ENCODE data around the gene FAM184B.

DNA sequence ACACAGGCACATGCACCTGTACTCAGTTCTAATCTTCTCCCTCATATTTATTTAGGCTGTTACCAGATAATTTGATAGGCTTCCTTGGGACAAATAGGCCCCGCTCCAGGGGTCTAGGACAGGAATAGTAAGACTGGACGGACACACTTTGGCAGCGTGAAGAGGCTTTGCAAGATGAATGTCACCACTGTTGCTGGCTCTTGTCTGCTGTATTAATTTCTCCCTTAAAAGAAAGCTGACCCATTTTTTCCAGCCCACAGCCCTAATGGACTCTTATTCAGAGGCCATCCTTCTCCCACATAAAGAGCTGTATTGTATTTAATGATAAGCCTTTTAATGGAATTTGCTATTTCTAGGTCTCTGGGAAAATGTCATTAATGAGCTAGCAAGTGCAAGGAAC, 18.0 kb downstream of the FAM184B start:
- TF ChIP-seq, protein P1, sequence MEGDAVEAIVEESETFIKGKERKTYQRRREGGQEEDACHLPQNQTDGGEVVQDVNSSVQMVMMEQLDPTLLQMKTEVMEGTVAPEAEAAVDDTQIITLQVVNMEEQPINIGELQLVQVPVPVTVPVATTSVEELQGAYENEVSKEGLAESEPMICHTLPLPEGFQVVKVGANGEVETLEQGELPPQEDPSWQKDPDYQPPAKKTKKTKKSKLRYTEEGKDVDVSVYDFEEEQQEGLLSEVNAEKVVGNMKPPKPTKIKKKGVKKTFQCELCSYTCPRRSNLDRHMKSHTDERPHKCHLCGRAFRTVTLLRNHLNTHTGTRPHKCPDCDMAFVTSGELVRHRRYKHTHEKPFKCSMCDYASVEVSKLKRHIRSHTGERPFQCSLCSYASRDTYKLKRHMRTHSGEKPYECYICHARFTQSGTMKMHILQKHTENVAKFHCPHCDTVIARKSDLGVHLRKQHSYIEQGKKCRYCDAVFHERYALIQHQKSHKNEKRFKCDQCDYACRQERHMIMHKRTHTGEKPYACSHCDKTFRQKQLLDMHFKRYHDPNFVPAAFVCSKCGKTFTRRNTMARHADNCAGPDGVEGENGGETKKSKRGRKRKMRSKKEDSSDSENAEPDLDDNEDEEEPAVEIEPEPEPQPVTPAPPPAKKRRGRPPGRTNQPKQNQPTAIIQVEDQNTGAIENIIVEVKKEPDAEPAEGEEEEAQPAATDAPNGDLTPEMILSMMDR (conservative IDR thresholded peaks at IDR 0.05; ENCODE audit: low read depth in 2 of 2), result no peak
- TF ChIP-seq EZH2phosphoT487 (IDR thresholded peaks at IDR 0.05; ENCODE audit: unreplicated experiment), result no peak
- TF ChIP-seq NANOG (IDR thresholded peaks at IDR 0.05; ENCODE audit: borderline replicate concordance), result no peak

All from GM23338 (cell line).